OCI-M2 (cell line): ENCODE measurements around the gene MIEF1.

Source experiments
- DNase-seq: peaks from one replicate; lab custom pipeline; 2025; ENCODE audit not compliant: unreplicated experiment; lab: John Stamatoyannopoulos, UW

Gene MIEF1

GRCh38 chr22:39556970-39557841, 55.1 kb downstream of the MIEF1 start:
- DNase-seq = no peak

- no peak for DNase-seq
Measured at GRCh38 chr22:39558254-39558727, 56.2 kb downstream of the MIEF1 start.

- DNase-seq = no peak
Measured at GRCh38 chr22:39558950-39559349, 56.9 kb downstream of the MIEF1 start.

- DNase-seq = no peak
Measured at GRCh38 chr22:39559456-39560105, 57.5 kb downstream of the MIEF1 start.

GRCh38 chr22:39560127-39560526, 58.0 kb downstream of the MIEF1 start:
- no peak for DNase-seq

GRCh38 chr22:39562839-39563489, 60.9 kb downstream of the MIEF1 start:
- no peak for DNase-seq

GRCh38 chr22:39563571-39564428, 61.7 kb downstream of the MIEF1 start:
- no peak for DNase-seq

GRCh38 chr22:39565414-39565944, 63.4 kb downstream of the MIEF1 start:
- no peak for DNase-seq

GRCh38 chr22:39567135-39567946, 65.3 kb downstream of the MIEF1 start:
- no peak for DNase-seq
